ENCODE data around the gene GXYLT2. TPM values are rescaled to one million over a fixed set of nuclear protein-coding genes. Genes with fewer than 3 reads are reported as not detected.

Gene GXYLT2
- total and polyA plus RNA-seq, 2 experiments from 2014 or later, result 2.0 to 5.8 TPM

GRCh38 chr3:72930754-72931153, 42.9 kb downstream of the GXYLT2 start:
- no peak overlapping the region for H3K4me3 Mint-ChIP-seq
- Histone ChIP-seq H3K4me1 (ENCODE audit: insufficient read depth) (peaks cover 19% of the 10 kb centered on the region), H3K9me2 (ENCODE audit: insufficient read depth) (no peaks in the 10 kb centered on the region), H3K79me2 (replicated peaks; ENCODE audit: insufficient read depth) (no peaks in the 10 kb centered on the region), H3K36me3 (ENCODE audit: insufficient read depth) (no peaks in the 10 kb centered on the region), H3K27me3 (ENCODE audit: insufficient read depth) (no peaks in the 10 kb centered on the region), H3F3A (replicated peaks; ENCODE audit: low read depth) (no peaks in the 10 kb centered on the region), H2AFZ (no peak overlapping the region), H3K4me3 (no peak overlapping the region), H3K27ac (ENCODE audit: low read depth) (no peak overlapping the region), H4K20me1 (replicated peaks; ENCODE audit: insufficient read depth) (no peaks in the 10 kb centered on the region), H3K4me2 (no peak overlapping the region)
- peaks cover 16% of the 10 kb centered on the region for H3K4me1 Mint-ChIP-seq
- peaks cover 1% of the 10 kb centered on the region for H3K27me3 Mint-ChIP-seq (ENCODE audit: insufficient read depth, low read depth, poor library complexity)
- DNase-seq (ENCODE audit: low spot score) (no peak), ATAC-seq (no peak)
- peaks cover 4% of the 10 kb centered on the region; the same call in 2 of the 3 replicates for H3K36me3 Mint-ChIP-seq (ENCODE audit: low read depth)
- no peaks in the 10 kb centered on the region for H3K9me3 Mint-ChIP-seq
- TF ChIP-seq CTCF (conservative IDR thresholded peaks at IDR 0.05; ENCODE audit: low read depth in 2 of 2), result no peak
- TF ChIP-seq EZH2 (IDR thresholded peaks at IDR 0.05; ENCODE audit: low read depth, unreplicated experiment), result no peak
- TF ChIP-seq, protein P1, sequence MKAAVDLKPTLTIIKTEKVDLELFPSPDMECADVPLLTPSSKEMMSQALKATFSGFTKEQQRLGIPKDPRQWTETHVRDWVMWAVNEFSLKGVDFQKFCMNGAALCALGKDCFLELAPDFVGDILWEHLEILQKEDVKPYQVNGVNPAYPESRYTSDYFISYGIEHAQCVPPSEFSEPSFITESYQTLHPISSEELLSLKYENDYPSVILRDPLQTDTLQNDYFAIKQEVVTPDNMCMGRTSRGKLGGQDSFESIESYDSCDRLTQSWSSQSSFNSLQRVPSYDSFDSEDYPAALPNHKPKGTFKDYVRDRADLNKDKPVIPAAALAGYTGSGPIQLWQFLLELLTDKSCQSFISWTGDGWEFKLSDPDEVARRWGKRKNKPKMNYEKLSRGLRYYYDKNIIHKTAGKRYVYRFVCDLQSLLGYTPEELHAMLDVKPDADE (IDR thresholded peaks at IDR 0.05), result no peak
- TF ChIP-seq STAT1 (IDR thresholded peaks at IDR 0.05; ENCODE audit: unreplicated experiment), result no peak
- no peak for TF ChIP-seq JUNB (IDR thresholded peaks at IDR 0.05; ENCODE audit: unreplicated experiment)
- no peak for TF ChIP-seq EZH2phosphoT487 (IDR thresholded peaks at IDR 0.05; ENCODE audit: unreplicated experiment)
- TF ChIP-seq, protein P2, sequence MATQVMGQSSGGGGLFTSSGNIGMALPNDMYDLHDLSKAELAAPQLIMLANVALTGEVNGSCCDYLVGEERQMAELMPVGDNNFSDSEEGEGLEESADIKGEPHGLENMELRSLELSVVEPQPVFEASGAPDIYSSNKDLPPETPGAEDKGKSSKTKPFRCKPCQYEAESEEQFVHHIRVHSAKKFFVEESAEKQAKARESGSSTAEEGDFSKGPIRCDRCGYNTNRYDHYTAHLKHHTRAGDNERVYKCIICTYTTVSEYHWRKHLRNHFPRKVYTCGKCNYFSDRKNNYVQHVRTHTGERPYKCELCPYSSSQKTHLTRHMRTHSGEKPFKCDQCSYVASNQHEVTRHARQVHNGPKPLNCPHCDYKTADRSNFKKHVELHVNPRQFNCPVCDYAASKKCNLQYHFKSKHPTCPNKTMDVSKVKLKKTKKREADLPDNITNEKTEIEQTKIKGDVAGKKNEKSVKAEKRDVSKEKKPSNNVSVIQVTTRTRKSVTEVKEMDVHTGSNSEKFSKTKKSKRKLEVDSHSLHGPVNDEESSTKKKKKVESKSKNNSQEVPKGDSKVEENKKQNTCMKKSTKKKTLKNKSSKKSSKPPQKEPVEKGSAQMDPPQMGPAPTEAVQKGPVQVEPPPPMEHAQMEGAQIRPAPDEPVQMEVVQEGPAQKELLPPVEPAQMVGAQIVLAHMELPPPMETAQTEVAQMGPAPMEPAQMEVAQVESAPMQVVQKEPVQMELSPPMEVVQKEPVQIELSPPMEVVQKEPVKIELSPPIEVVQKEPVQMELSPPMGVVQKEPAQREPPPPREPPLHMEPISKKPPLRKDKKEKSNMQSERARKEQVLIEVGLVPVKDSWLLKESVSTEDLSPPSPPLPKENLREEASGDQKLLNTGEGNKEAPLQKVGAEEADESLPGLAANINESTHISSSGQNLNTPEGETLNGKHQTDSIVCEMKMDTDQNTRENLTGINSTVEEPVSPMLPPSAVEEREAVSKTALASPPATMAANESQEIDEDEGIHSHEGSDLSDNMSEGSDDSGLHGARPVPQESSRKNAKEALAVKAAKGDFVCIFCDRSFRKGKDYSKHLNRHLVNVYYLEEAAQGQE (IDR thresholded peaks at IDR 0.05; ENCODE audit: unreplicated experiment), result no peak
- no peak for TF ChIP-seq POLR2AphosphoS5 (IDR thresholded peaks at IDR 0.05; ENCODE audit: low read depth)
- TF ChIP-seq CREB1 (CRISPR knock-in tag; IDR thresholded peaks at IDR 0.05; ENCODE audit: low read depth), result no peak
- no peak overlapping the region for H3K27ac Mint-ChIP-seq

- H3K27me3 Mint-ChIP-seq (ENCODE audit: insufficient read depth, low read depth, poor library complexity), result peaks cover 3% of the 10 kb centered on the region
- H3K27ac Mint-ChIP-seq, result 0 out of 2 replicates have a peak overlapping the region, but pooled peaks have one; percentile 36
- no peaks in the 10 kb centered on the region for H3K36me3 ChIP-seq (ENCODE audit: insufficient read depth)
- no peak overlapping the region for H2AFZ ChIP-seq
- H4K20me1 ChIP-seq (replicated peaks; ENCODE audit: insufficient read depth), result no peaks in the 10 kb centered on the region
- H3F3A ChIP-seq (replicated peaks; ENCODE audit: low read depth), result no peaks in the 10 kb centered on the region
- H3K4me1 ChIP-seq (ENCODE audit: insufficient read depth), result peaks cover 14% of the 10 kb centered on the region
- no peaks in the 10 kb centered on the region for H3K9me3 Mint-ChIP-seq
- peaks cover 14% of the 10 kb centered on the region for H3K4me1 Mint-ChIP-seq
- no peaks in the 10 kb centered on the region for H3K9me2 ChIP-seq (ENCODE audit: insufficient read depth)
- no peak overlapping the region for H3K4me3 Mint-ChIP-seq
- no peaks in the 10 kb centered on the region for H3K79me2 ChIP-seq (replicated peaks; ENCODE audit: insufficient read depth)
- DNase-seq (ENCODE audit: low spot score), result no peak
- no peak overlapping the region for H3K27ac ChIP-seq (ENCODE audit: low read depth)
- ATAC-seq, result no peak
- H3K27me3 ChIP-seq (ENCODE audit: insufficient read depth), result no peaks in the 10 kb centered on the region
- no peak overlapping the region for H3K4me2 ChIP-seq
- no peak for TF ChIP-seq NANOG (IDR thresholded peaks at IDR 0.05; ENCODE audit: borderline replicate concordance)
- H3K4me3 ChIP-seq, result no peak overlapping the region
- H3K36me3 Mint-ChIP-seq (ENCODE audit: low read depth), result peaks cover 4% of the 10 kb centered on the region; the same call in 2 of the 3 replicates
These were observed 44.6 kb downstream of the GXYLT2 start for GRCh38 chr3:72932416-72932815.

Measured in GM23338 (cell line).